H1 (cell line): ENCODE measurements around the gene GRAMD1B. TPM values are rescaled to one million over a fixed set of nuclear protein-coding genes. Genes with fewer than 3 reads are reported as not detected.

Source experiments
- CREB1 ChIP-seq: IDR thresholded peaks from 2 replicates; pipeline ENCODE4 v1.6.1; 2012; ENCODE audit warnings: inconsistent platforms
- polyA plus RNA-seq, 7 experiments: library from polyadenylated mRNA; depleted of rRNA in 3 of 7; stranded (reverse) in 5 of 7; unstranded in 2 of 7; fragments of >200 nt in 5 of 7; fragments of 200-250 nt in 2 of 7; gene quantifications; 1 replicate in 5 of 7; 2 replicates in 1 of 7; 4 replicates in 1 of 7; pipeline versions ENCODE4 v1.2.1 to v1.2.3, GENCODE V29; 2011 to 2013; ENCODE audit warnings: missing spikeins in 2 of 7, mixed read lengths in 2 of 7
- total RNA-seq: library from RNA; stranded (reverse); fragmentation: NEBNext Ultra II Directional; extraction: Animal tissue kit (Norgen Biotek cat#: 25700); gene quantifications from 2 replicates; pipeline ENCODE4 v1.2.1, GENCODE V29; 2021
- TF ChIP-seq, protein P1 (sequence below): IDR thresholded peaks from 2 replicates; pipeline ENCODE4 v1.6.1; 2012; ENCODE audit warnings: inconsistent platforms

Gene GRAMD1B
- total and polyA plus RNA-seq, 2 of the 8 experiments (the other 6 are each of a cell fraction or from before 2014, with no cell fraction given), result 10.1 to 21.2 TPM

DNA sequence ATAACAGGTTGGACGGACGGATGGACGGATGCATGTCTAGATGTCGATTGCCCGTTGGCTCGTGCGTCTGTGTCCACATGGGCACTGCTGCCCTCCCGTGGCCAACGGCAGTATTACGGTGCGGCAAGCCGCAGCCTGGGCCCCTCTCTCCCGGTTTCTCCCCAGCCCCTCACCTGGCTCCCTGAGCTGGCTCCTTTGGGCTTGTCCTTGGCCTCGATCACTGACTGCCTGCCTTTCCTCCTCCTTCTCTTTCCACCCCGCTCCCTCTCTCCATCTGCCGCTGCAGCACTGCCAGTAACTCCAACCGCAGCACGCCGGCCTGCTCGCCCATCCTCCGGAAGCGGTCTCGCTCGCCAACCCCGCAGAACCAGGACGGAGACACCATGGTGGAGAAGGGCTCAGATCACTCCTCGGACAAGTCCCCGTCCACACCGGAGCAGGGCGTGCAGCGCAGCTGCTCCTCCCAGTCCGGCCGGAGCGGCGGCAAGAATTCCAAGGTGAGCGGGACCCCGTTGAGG is 147.1 kb downstream of the GRAMD1B start (continued):
- TF ChIP-seq, protein P1, sequence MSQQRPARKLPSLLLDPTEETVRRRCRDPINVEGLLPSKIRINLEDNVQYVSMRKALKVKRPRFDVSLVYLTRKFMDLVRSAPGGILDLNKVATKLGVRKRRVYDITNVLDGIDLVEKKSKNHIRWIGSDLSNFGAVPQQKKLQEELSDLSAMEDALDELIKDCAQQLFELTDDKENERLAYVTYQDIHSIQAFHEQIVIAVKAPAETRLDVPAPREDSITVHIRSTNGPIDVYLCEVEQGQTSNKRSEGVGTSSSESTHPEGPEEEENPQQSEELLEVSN, result 0 out of 2 replicates have a peak, but pooled peaks have one; percentile 12
- TF ChIP-seq CREB1, result 0 out of 2 replicates have a peak, but pooled peaks have one; percentile 39
